ENCODE measurements around the gene C11orf52. TPM values are rescaled to one million over a fixed set of nuclear protein-coding genes. Genes with fewer than 3 reads are reported as not detected.

C11orf52 gene
- total and polyA plus RNA-seq, 2 of the 13 experiments (the other 11 are each of a cell fraction or from before 2014, with no cell fraction given): 7.4 to 11.0 TPM

DNA sequence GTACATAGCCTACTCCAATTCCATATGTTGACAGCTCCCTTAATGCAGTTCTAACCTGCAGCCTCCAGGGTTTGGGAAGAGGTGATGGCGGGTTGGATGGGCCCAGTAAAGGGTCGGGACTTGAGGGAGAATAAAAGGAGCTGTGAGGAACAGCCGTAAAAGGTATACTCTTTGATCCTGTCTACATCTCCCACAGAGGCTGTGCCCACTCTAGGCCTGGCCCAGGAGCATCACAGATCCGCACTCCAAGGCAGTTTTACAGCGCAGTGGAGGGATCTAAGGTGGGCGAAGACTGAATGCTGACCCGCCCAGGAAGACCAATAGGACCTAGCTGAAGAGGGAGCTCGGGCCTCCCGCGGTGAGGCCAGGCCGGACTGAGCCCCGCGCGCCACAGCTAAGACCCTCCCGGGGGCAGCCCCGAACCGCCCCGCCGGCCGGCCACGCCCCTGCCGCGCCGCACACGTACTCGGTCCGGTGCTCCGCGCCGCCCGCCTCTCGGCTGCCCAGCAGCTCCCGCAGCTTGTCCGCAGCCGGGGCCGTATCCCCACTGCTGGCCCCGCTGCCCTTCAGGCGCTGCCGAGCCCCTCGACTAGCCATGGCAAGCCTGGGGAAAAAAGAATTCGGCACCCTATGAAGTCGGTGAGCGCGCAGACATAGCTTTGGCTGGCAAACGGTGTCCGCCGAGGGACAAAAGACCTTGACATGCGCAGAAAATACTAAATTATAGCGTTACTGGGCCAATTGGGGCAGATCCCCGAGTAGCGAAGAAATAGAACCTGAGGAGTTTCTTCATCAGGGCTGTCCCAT is 47.6 kb upstream of the C11orf52 start, which contains the start of gene ALG9 (continued):
- TF ChIP-seq DR1 (CRISPR knock-in tag; IDR thresholded peaks at IDR 0.05): 0 out of 2 replicates have a peak, but pooled peaks have one; percentile 40
- TF ChIP-seq, protein P1, sequence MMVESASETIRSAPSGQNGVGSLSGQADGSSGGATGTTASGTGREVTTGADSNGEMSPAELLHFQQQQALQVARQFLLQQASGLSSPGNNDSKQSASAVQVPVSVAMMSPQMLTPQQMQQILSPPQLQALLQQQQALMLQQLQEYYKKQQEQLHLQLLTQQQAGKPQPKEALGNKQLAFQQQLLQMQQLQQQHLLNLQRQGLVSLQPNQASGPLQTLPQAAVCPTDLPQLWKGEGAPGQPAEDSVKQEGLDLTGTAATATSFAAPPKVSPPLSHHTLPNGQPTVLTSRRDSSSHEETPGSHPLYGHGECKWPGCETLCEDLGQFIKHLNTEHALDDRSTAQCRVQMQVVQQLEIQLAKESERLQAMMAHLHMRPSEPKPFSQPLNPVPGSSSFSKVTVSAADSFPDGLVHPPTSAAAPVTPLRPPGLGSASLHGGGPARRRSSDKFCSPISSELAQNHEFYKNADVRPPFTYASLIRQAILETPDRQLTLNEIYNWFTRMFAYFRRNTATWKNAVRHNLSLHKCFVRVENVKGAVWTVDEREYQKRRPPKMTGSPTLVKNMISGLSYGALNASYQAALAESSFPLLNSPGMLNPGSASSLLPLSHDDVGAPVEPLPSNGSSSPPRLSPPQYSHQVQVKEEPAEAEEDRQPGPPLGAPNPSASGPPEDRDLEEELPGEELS (CRISPR knock-in tag; IDR thresholded peaks at IDR 0.05): no peak
- peak; percentile 81 for TF ChIP-seq DNMT1 (CRISPR knock-in tag; IDR thresholded peaks at IDR 0.05)
- peak; percentile 27; the same call in 1 of the 2 replicates for TF ChIP-seq MYPOP (CRISPR knock-in tag; IDR thresholded peaks at IDR 0.05)
- TF ChIP-seq, protein P2, sequence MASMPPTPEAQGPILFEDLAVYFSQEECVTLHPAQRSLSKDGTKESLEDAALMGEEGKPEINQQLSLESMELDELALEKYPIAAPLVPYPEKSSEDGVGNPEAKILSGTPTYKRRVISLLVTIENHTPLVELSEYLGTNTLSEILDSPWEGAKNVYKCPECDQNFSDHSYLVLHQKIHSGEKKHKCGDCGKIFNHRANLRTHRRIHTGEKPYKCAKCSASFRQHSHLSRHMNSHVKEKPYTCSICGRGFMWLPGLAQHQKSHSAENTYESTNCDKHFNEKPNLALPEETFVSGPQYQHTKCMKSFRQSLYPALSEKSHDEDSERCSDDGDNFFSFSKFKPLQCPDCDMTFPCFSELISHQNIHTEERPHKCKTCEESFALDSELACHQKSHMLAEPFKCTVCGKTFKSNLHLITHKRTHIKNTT (CRISPR knock-in tag; IDR thresholded peaks at IDR 0.05): no peak
- TF ChIP-seq, protein P3, sequence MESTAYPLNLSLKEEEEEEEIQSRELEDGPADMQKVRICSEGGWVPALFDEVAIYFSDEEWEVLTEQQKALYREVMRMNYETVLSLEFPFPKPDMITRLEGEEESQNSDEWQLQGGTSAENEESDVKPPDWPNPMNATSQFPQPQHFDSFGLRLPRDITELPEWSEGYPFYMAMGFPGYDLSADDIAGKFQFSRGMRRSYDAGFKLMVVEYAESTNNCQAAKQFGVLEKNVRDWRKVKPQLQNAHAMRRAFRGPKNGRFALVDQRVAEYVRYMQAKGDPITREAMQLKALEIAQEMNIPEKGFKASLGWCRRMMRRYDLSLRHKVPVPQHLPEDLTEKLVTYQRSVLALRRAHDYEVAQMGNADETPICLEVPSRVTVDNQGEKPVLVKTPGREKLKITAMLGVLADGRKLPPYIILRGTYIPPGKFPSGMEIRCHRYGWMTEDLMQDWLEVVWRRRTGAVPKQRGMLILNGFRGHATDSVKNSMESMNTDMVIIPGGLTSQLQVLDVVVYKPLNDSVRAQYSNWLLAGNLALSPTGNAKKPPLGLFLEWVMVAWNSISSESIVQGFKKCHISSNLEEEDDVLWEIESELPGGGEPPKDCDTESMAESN (CRISPR knock-in tag; conservative IDR thresholded peaks at IDR 0.05): 0 out of 2 replicates have a peak, but pooled peaks have one; percentile 33
- 0 out of 2 replicates have a peak, but pooled peaks have one; percentile 19 for TF ChIP-seq NFYB (CRISPR knock-in tag; IDR thresholded peaks at IDR 0.05)
- peak; percentile 67; the same call in 1 of the 2 replicates for TF ChIP-seq EED (CRISPR knock-in tag; IDR thresholded peaks at IDR 0.05)
- no peak for TF ChIP-seq POLR2AphosphoS2 (IDR thresholded peaks at IDR 0.05; ENCODE audit: low read depth, low read length)
- TF ChIP-seq ZNF34 (CRISPR knock-in tag; IDR thresholded peaks at IDR 0.05; ENCODE audit: borderline replicate concordance): no peak
- no peak for TF ChIP-seq E2F5 (CRISPR knock-in tag; conservative IDR thresholded peaks at IDR 0.05)
- TF ChIP-seq ZNF761 (CRISPR knock-in tag; conservative IDR thresholded peaks at IDR 0.05): 0 out of 2 replicates have a peak, but pooled peaks have one; percentile 57
- TF ChIP-seq SMAD9 (CRISPR knock-in tag; IDR thresholded peaks at IDR 0.05): no peak
- no peak for TF ChIP-seq ZNF460 (CRISPR knock-in tag; IDR thresholded peaks at IDR 0.05; ENCODE audit: borderline replicate concordance)
- TF ChIP-seq ONECUT2 (CRISPR knock-in tag; IDR thresholded peaks at IDR 0.05): no peak
- TF ChIP-seq, protein P4, sequence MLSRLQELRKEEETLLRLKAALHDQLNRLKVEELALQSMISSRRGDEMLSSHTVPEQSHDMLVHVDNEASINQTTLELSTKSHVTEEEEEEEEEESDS (CRISPR knock-in tag; IDR thresholded peaks at IDR 0.05; ENCODE audit: borderline replicate concordance): 0 out of 2 replicates have a peak, but pooled peaks have one; percentile 71
- no peak for TF ChIP-seq CBX5 (CRISPR knock-in tag; IDR thresholded peaks at IDR 0.05; ENCODE audit: borderline replicate concordance)
- TF ChIP-seq TAF1 (CRISPR knock-in tag; IDR thresholded peaks at IDR 0.05): peak; percentile 78
- no peak for TF ChIP-seq ZNF589 (CRISPR knock-in tag; conservative IDR thresholded peaks at IDR 0.05)
- TF ChIP-seq RBFOX2 (IDR thresholded peaks at IDR 0.05; ENCODE audit: low read depth, low read length): peak; percentile 92
- no peak for TF ChIP-seq ZBTB21 (CRISPR knock-in tag; IDR thresholded peaks at IDR 0.05)
- TF ChIP-seq ATM (IDR thresholded peaks at IDR 0.05; ENCODE audit: borderline replicate concordance): no peak
- no peak for TF ChIP-seq REL (CRISPR knock-in tag; conservative IDR thresholded peaks at IDR 0.05)
